Activated naive CD4-positive, alpha-beta T cell treated with anti-CD3 and anti-CD28 coated beads, Interleukin-2, amount 50 U/mL, for 24 hours (primary cell): Measurements from ENCODE around the gene KIAA1549.
"Not testable (repeated sequence)": the region's sequence is repeated elsewhere in the genome, so short reads cannot be mapped to it uniquely, and the experiment has no call there.

Source experiments
- H3K27ac Mint-ChIP-seq: one replicate; pipeline ENCODE4 v1.8.0; 2021; ENCODE audit warnings: mild to moderate bottlenecking, mixed read lengths
- H3K27me3 Mint-ChIP-seq: one replicate; pipeline ENCODE4 v1.8.0; 2021; ENCODE audit warnings: mixed read lengths
- H3K36me3 Mint-ChIP-seq: one replicate; pipeline ENCODE4 v1.8.0; 2021; ENCODE audit warnings: mixed read lengths
- H3K4me1 Mint-ChIP-seq: one replicate; pipeline ENCODE4 v1.8.0; 2021; ENCODE audit warnings: mixed read lengths
- H3K4me3 Mint-ChIP-seq: one replicate; pipeline ENCODE4 v1.8.0; 2021; ENCODE audit warnings: mild to moderate bottlenecking, mixed read lengths
- H3K9me3 Mint-ChIP-seq: one replicate; pipeline ENCODE4 v1.8.0; 2021; ENCODE audit warnings: mixed read lengths

KIAA1549 gene

GRCh38 chr7:138979988-138980562 lies 1.1 kb downstream of the KIAA1549 start:
- H3K36me3 Mint-ChIP-seq, result no peaks in the 10 kb centered on the region
- H3K4me1 Mint-ChIP-seq, result peaks cover 8% of the 10 kb centered on the region
- no peak overlapping the region for H3K27ac Mint-ChIP-seq
- H3K27me3 Mint-ChIP-seq, result peaks cover 22% of the 10 kb centered on the region
- peak overlapping the region; percentile 86 for H3K4me3 Mint-ChIP-seq
- no peaks in the 10 kb centered on the region for H3K9me3 Mint-ChIP-seq

GRCh38 chr7:138979226-138979979 lies 1.8 kb downstream of the KIAA1549 start:
- H3K27ac Mint-ChIP-seq, result no peak overlapping the region
- H3K36me3 Mint-ChIP-seq, result no peaks in the 10 kb centered on the region
- no peaks in the 10 kb centered on the region for H3K9me3 Mint-ChIP-seq
- no peak overlapping the region for H3K4me3 Mint-ChIP-seq
- H3K27me3 Mint-ChIP-seq, result peaks cover 22% of the 10 kb centered on the region
- H3K4me1 Mint-ChIP-seq, result peaks cover 8% of the 10 kb centered on the region

GRCh38 chr7:138978541-138979184 lies 2.5 kb downstream of the KIAA1549 start:
- Mint-ChIP-seq H3K4me3 (no peak overlapping the region), H3K27me3 (peaks cover 22% of the 10 kb centered on the region), H3K4me1 (peaks cover 8% of the 10 kb centered on the region), H3K36me3 (no peaks in the 10 kb centered on the region), H3K9me3 (no peaks in the 10 kb centered on the region), H3K27ac (no peak overlapping the region)

- not testable (repeated sequence) for H3K9me3 Mint-ChIP-seq, H3K4me3 Mint-ChIP-seq, H3K36me3 Mint-ChIP-seq, H3K4me1 Mint-ChIP-seq, H3K27ac Mint-ChIP-seq
- H3K27me3 Mint-ChIP-seq, result peaks cover 20% of the 10 kb centered on the region
Measured at GRCh38 chr7:138976161-138976560, 5.0 kb downstream of the KIAA1549 start.

- Mint-ChIP-seq H3K36me3 (no peaks in the 10 kb centered on the region), H3K27ac (no peak overlapping the region), H3K9me3 (no peaks in the 10 kb centered on the region), H3K27me3 (peaks cover 17% of the 10 kb centered on the region), H3K4me1 (peaks cover 5% of the 10 kb centered on the region), H3K4me3 (no peak overlapping the region)
Measured at GRCh38 chr7:138975343-138976104, 5.7 kb downstream of the KIAA1549 start.

- Mint-ChIP-seq H3K27ac (no peak overlapping the region), H3K36me3 (no peaks in the 10 kb centered on the region), H3K9me3 (no peaks in the 10 kb centered on the region), H3K4me3 (no peak overlapping the region), H3K4me1 (no peaks in the 10 kb centered on the region), H3K27me3 (peaks cover 10% of the 10 kb centered on the region)
Measured at GRCh38 chr7:138974675-138975292, 6.4 kb downstream of the KIAA1549 start.

GRCh38 chr7:138974103-138974502 lies 7.1 kb downstream of the KIAA1549 start:
- no peaks in the 10 kb centered on the region for H3K4me1 Mint-ChIP-seq
- no peaks in the 10 kb centered on the region for H3K36me3 Mint-ChIP-seq
- H3K9me3 Mint-ChIP-seq, result no peaks in the 10 kb centered on the region
- no peak overlapping the region for H3K4me3 Mint-ChIP-seq
- no peak overlapping the region for H3K27ac Mint-ChIP-seq
- H3K27me3 Mint-ChIP-seq, result peaks cover 5% of the 10 kb centered on the region

GRCh38 chr7:138970952-138971351 lies 10.2 kb downstream of the KIAA1549 start:
- no peaks in the 10 kb centered on the region for H3K9me3 Mint-ChIP-seq
- no peaks in the 10 kb centered on the region for H3K27me3 Mint-ChIP-seq
- no peak overlapping the region for H3K4me3 Mint-ChIP-seq
- H3K4me1 Mint-ChIP-seq, result no peaks in the 10 kb centered on the region
- no peaks in the 10 kb centered on the region for H3K36me3 Mint-ChIP-seq
- no peak overlapping the region for H3K27ac Mint-ChIP-seq

GRCh38 chr7:138970446-138970845 lies 10.7 kb downstream of the KIAA1549 start:
- no peaks in the 10 kb centered on the region for H3K9me3 Mint-ChIP-seq

GRCh38 chr7:138967159-138967558 lies 14.0 kb downstream of the KIAA1549 start:
- Mint-ChIP-seq H3K27ac (no peak overlapping the region), H3K27me3 (peaks cover 2% of the 10 kb centered on the region), H3K4me3 (no peak overlapping the region), H3K4me1 (peaks cover 3% of the 10 kb centered on the region), H3K9me3 (no peaks in the 10 kb centered on the region), H3K36me3 (no peaks in the 10 kb centered on the region)

More at GRCh38 chr7:138970446-138970845, 10.7 kb downstream of the KIAA1549 start:
- H3K27ac Mint-ChIP-seq, result no peak overlapping the region
- no peak overlapping the region for H3K4me3 Mint-ChIP-seq
- H3K4me1 Mint-ChIP-seq, result no peaks in the 10 kb centered on the region
- H3K27me3 Mint-ChIP-seq, result no peaks in the 10 kb centered on the region
- H3K36me3 Mint-ChIP-seq, result no peaks in the 10 kb centered on the region

- H3K36me3 Mint-ChIP-seq, result no peaks in the 10 kb centered on the region
- H3K4me3 Mint-ChIP-seq, result no peak overlapping the region
- H3K4me1 Mint-ChIP-seq, result peaks cover 3% of the 10 kb centered on the region
- H3K9me3 Mint-ChIP-seq, result no peaks in the 10 kb centered on the region
- H3K27ac Mint-ChIP-seq, result no peak overlapping the region
- peaks cover 2% of the 10 kb centered on the region for H3K27me3 Mint-ChIP-seq
Measured at GRCh38 chr7:138964624-138965436, 16.4 kb downstream of the KIAA1549 start.

- H3K36me3 Mint-ChIP-seq, result no peaks in the 10 kb centered on the region
- H3K4me3 Mint-ChIP-seq, result no peak overlapping the region
- peaks cover 3% of the 10 kb centered on the region for H3K4me1 Mint-ChIP-seq
- no peak overlapping the region for H3K27ac Mint-ChIP-seq
- H3K27me3 Mint-ChIP-seq, result peaks cover 2% of the 10 kb centered on the region
- no peaks in the 10 kb centered on the region for H3K9me3 Mint-ChIP-seq
Measured at GRCh38 chr7:138963675-138964074, 17.5 kb downstream of the KIAA1549 start.

- Mint-ChIP-seq H3K27ac (no peak overlapping the region), H3K4me3 (no peak overlapping the region), H3K36me3 (no peaks in the 10 kb centered on the region), H3K27me3 (peaks cover 2% of the 10 kb centered on the region), H3K4me1 (peaks cover 3% of the 10 kb centered on the region), H3K9me3 (no peaks in the 10 kb centered on the region)
Measured at GRCh38 chr7:138962561-138963270, 18.5 kb downstream of the KIAA1549 start.

GRCh38 chr7:138961159-138961558 lies 20.0 kb downstream of the KIAA1549 start:
- H3K36me3 Mint-ChIP-seq, result no peaks in the 10 kb centered on the region
- peaks cover 2% of the 10 kb centered on the region for H3K27me3 Mint-ChIP-seq
- H3K9me3 Mint-ChIP-seq, result no peaks in the 10 kb centered on the region
- peaks cover 3% of the 10 kb centered on the region for H3K4me1 Mint-ChIP-seq
- no peak overlapping the region for H3K4me3 Mint-ChIP-seq
- no peak overlapping the region for H3K27ac Mint-ChIP-seq
